HG03103 (cell line): ENCODE data around the gene CAMTA1.

ENCODE experiments used
- ATAC-seq: cut with Tn5 transposase; IDR thresholded peaks from one replicate; pipeline ENCODE4 v1.9.1; 2021; ENCODE audit warnings: low read depth; ENCODE audit not compliant: unreplicated experiment

CAMTA1 gene

GRCh38 chr1:7738044-7738443 is 952.8 kb downstream of the CAMTA1 start:
- ATAC-seq = no peak

- no peak for ATAC-seq
These were observed 958.1 kb downstream of the CAMTA1 start for GRCh38 chr1:7743346-7743745.

- ATAC-seq = no peak
These were observed 959.6 kb downstream of the CAMTA1 start for GRCh38 chr1:7744882-7745281.

- no peak for ATAC-seq
These were observed 960.5 kb downstream of the CAMTA1 start for GRCh38 chr1:7745783-7746182.

- ATAC-seq = no peak
These were observed 962.4 kb downstream of the CAMTA1 start for GRCh38 chr1:7747605-7748004.

- no peak for ATAC-seq
These were observed 963.9 kb downstream of the CAMTA1 start for GRCh38 chr1:7749126-7749525.

- no peak for ATAC-seq
These were observed 965.9 kb downstream of the CAMTA1 start for GRCh38 chr1:7751174-7751573.

GRCh38 chr1:7752512-7753417 is 967.5 kb downstream of the CAMTA1 start:
- ATAC-seq = no peak

GRCh38 chr1:7753641-7754040 is 968.4 kb downstream of the CAMTA1 start:
- no peak for ATAC-seq

GRCh38 chr1:7754234-7754633 is 969.0 kb downstream of the CAMTA1 start:
- no peak for ATAC-seq

- ATAC-seq = no peak
These were observed 970.2 kb downstream of the CAMTA1 start for GRCh38 chr1:7755448-7755847.

- no peak for ATAC-seq
These were observed 975.0 kb downstream of the CAMTA1 start for GRCh38 chr1:7760245-7760644.

GRCh38 chr1:7761103-7761502 is 975.8 kb downstream of the CAMTA1 start:
- no peak for ATAC-seq

GRCh38 chr1:7767176-7767575 is 981.9 kb downstream of the CAMTA1 start:
- ATAC-seq = no peak

GRCh38 chr1:7768583-7768982 is 983.3 kb downstream of the CAMTA1 start:
- no peak for ATAC-seq

- no peak for ATAC-seq
These were observed 984.6 kb downstream of the CAMTA1 start for GRCh38 chr1:7769673-7770412.

- no peak for ATAC-seq
These were observed 985.4 kb downstream of the CAMTA1 start for GRCh38 chr1:7770669-7770996.

GRCh38 chr1:7770997-7771822 is 986.0 kb downstream of the CAMTA1 start, which contains the start of gene VAMP3:
Gene VAMP3 (plus strand): TSS chr1:7771296. CDS start chr1:7771384, 88 bp downstream.
- peak; percentile 69 for ATAC-seq

- peak; percentile 25 for ATAC-seq
These were observed 986.6 kb downstream of the CAMTA1 start for GRCh38 chr1:7771823-7772299.

- ATAC-seq = no peak
These were observed 992.3 kb downstream of the CAMTA1 start for GRCh38 chr1:7777591-7777990.

GRCh38 chr1:7778133-7778628 is 992.9 kb downstream of the CAMTA1 start:
- no peak for ATAC-seq
